Mucosa of stomach (tissue), 1 donor: Measurements from ENCODE around the gene R3HDM2.

Experiments used
- H3K27me3 ChIP-seq: one replicate; pipeline ENCODE4 v1.7.0; 2013; ENCODE audit warnings: mild to moderate bottlenecking, low read length; ENCODE audit not compliant: control insufficient read depth, insufficient read depth
- H3K36me3 ChIP-seq: one replicate; pipeline ENCODE4 v1.7.0; 2013; ENCODE audit warnings: low read length; ENCODE audit not compliant: control insufficient read depth, insufficient read depth
- H3K4me1 ChIP-seq: one replicate; pipeline ENCODE4 v1.7.0; 2013; ENCODE audit warnings: mild to moderate bottlenecking, low read length; ENCODE audit not compliant: control insufficient read depth, insufficient read depth
- H3K4me3 ChIP-seq: one replicate; pipeline ENCODE4 v1.7.0; 2013; ENCODE audit warnings: low read length
- H3K9ac ChIP-seq: one replicate; pipeline ENCODE4 v1.7.0; 2013; ENCODE audit warnings: mild to moderate bottlenecking, low read length, moderate library complexity
- H3K9me3 ChIP-seq: one replicate; pipeline ENCODE4 v1.7.0; 2013; ENCODE audit warnings: mild to moderate bottlenecking, low read length, moderate library complexity; ENCODE audit not compliant: control insufficient read depth
- donor health status: Pancreatic carcinoma.

Gene R3HDM2

DNA sequence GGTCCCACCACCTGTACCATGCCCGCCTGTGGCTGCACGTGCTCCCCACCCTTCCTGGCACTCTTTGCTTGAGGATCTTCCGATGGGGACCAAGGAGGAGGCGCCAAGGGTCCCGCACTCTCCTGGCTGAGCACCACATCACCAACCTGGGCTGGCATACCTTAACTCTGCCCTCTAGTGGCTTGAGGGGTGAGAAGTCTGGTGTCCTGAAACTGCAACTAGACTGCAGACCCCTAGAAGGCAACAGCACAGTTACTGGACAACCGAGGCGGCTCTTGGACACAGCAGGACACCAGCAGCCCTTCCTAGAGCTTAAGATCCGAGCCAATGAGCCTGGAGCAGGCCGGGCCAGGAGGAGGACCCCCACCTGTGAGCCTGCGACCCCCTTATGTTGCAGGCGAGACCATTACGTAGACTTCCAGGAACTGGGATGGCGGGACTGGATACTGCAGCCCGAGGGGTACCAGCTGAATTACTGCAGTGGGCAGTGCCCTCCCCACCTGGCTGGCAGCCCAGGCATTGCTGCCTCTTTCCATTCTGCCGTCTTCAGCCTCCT is 25.4 kb upstream of the R3HDM2 start:
- no peak overlapping the region for H3K4me3 ChIP-seq
- no peaks in the 10 kb centered on the region for H3K9me3 ChIP-seq
- H3K27me3 ChIP-seq: peaks cover 28% of the 10 kb centered on the region
- no peak overlapping the region for H3K9ac ChIP-seq
- no peaks in the 10 kb centered on the region for H3K36me3 ChIP-seq
- peaks cover 16% of the 10 kb centered on the region for H3K4me1 ChIP-seq

DNA sequence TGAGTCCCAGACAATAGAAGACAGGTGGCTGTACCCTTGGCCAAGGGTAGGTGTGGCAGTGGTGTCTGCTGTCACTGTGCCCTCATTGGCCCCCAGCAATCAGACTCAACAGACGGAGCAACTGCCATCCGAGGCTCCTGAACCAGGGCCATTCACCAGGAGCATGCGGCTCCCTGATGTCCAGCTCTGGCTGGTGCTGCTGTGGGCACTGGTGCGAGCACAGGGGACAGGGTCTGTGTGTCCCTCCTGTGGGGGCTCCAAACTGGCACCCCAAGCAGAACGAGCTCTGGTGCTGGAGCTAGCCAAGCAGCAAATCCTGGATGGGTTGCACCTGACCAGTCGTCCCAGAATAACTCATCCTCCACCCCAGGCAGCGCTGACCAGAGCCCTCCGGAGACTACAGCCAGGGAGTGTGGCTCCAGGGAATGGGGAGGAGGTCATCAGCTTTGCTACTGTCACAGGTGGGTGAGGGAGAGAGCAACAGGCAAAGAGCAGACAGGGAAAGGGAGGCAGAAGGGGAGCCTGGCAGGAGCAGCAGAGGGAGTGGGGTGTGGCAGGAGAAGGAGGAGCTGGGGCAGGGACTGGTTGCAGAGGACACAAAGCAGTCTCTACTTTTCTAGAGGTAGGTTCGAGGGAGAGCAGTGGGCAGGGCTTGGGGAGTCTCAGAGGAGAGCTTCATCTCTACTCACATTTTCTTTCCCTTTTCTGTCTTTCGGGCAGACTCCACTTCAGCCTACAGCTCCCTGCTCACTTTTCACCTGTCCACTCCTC is 24.7 kb upstream of the R3HDM2 start:
- Histone ChIP-seq H3K9me3 (no peaks in the 10 kb centered on the region), H3K4me3 (no peak overlapping the region), H3K4me1 (peaks cover 16% of the 10 kb centered on the region), H3K9ac (no peak overlapping the region), H3K36me3 (no peaks in the 10 kb centered on the region), H3K27me3 (peaks cover 21% of the 10 kb centered on the region)

DNA sequence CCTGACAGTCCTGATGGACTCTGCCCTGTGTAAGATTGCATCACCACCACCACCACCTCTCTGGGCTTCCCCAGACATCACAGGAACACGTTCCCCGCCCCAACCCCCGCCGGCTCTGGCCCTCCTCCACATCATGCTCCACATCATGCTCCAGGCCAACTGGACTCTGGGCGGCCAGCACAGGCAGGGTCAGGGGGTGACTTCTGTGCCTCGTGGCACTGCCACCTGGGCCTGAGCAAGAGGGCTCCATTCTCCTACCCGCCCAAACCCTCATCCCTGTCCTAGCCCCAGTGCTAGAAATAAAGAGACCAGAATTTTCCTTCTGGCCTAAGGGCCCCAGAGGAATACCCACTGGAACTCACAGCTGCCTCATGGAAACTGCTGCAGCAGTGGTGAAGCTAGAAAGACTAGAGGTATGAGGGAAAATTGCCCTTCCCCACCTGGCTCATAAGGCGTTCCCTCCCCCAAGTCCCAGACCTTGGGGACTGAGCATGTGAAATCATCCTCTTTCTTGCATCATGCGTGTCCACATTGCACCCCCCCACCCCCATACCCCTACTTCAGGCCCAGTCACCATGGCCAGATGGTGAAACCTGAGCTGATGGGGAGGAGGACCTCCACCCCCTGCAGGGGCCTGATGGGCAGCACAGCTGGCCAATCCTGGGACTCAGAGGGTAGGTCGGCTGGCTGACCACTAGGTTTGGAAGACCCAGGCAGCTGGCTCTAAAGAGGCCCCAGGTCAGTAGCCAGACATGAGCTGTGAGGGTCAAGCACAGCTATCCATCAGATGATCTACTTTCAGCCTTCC is 23.9 kb upstream of the R3HDM2 start, which contains the start of gene INHBE:
Gene INHBE, plus strand, starts transcription at position 742 of the 808 bp plus-strand sequence. CDS start 230 bp downstream, outside the sequence.
- no peaks in the 10 kb centered on the region for H3K9me3 ChIP-seq
- H3K4me1 ChIP-seq: peaks cover 16% of the 10 kb centered on the region
- H3K27me3 ChIP-seq: peaks cover 15% of the 10 kb centered on the region
- no peaks in the 10 kb centered on the region for H3K36me3 ChIP-seq
- no peak within 1 kb of the TSS for H3K9ac ChIP-seq
- H3K4me3 ChIP-seq: no peak within 1 kb of the TSS

DNA sequence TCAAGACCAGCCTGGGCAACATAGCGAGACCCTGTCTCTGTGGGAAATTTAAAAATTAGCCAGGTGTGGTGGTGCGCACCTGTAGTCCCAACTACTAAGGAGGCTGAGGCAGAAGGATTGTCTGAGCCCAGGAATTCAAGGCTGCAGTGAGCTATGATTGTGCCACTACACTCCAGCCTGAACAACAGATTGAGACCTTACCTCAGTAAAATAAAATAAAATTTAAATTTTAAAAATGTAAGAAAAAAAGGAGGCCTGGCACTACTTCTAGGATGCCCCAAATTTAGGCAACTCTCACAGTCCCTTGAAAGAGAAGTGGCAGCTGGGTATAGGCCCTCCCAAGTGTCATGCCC is 23.3 kb upstream of the R3HDM2 start:
- Histone ChIP-seq H3K36me3 (no peaks in the 10 kb centered on the region), H3K9ac (no peak overlapping the region), H3K27me3 (peaks cover 15% of the 10 kb centered on the region), H3K4me1 (peaks cover 13% of the 10 kb centered on the region), H3K4me3 (no peak overlapping the region), H3K9me3 (no peaks in the 10 kb centered on the region)

DNA sequence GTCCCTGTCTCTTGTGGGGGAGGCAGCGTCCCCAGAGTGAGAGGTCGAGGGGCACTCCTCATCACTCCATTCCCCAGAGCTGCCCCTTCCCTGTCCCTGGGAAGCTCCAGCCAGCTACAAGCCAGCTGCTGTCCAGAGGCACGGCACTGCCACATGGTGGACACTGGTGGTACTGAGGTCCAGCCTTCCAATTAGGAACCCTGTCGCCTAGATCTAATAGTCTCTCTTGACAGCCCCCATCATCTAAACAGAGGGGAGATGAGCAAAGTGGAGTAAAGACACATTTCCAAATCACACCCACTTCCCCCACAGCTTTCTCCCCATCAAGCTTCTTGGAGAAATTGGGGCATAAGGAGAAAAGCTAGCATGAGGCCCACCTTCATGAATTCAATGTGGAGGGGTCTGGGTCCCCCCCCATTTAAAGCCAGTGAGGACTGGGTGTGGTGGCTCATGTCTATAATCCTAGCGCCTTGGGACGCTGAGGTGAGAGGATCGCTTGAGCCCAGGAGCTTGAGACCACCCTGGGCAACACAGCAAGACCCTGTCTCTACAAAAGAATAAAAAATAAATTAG is 22.2 kb upstream of the R3HDM2 start:
- Histone ChIP-seq H3K4me1 (peaks cover 5% of the 10 kb centered on the region), H3K36me3 (no peaks in the 10 kb centered on the region), H3K27me3 (peaks cover 15% of the 10 kb centered on the region), H3K9ac (no peak overlapping the region), H3K4me3 (no peak overlapping the region), H3K9me3 (no peaks in the 10 kb centered on the region)

DNA sequence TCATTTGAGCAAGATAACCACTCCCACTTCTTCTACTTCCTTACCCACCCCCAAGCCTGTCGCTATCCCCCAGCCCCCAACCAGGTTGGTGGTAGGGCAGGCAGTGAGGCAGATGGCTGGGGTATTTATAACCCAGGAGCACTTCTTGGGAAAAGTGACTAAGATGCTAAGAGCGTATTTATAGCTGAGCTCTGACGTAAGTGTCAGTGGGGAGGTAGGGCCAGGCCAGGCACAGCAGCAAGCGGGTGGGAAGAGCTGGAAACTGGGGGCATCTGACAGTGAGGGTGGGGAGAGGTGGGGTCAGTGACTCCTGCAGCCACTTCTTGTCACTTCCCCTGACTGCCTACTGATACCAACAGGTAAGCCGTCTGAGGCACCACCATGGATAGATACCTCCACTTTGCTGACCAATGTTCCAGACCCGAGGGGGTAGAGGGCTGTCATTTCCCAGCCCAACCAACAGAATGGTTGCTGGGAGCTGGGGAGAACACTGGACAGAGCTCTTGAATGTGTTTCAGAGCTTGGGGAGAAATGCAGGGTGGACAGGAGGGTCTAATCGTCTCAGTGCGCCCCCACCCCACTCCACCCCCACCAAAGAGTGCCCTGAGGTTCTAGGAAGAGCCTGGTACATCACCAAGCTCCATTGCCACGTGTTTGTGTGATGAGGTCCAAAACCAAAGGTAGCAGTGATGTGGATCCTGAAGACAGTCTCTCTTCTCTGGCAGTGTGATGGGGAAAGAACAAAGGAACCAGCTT is 21.5 kb upstream of the R3HDM2 start:
- H3K9ac ChIP-seq: no peak overlapping the region
- H3K4me3 ChIP-seq: no peak overlapping the region
- H3K27me3 ChIP-seq: peaks cover 15% of the 10 kb centered on the region
- no peaks in the 10 kb centered on the region for H3K36me3 ChIP-seq
- no peaks in the 10 kb centered on the region for H3K9me3 ChIP-seq
- peaks cover 5% of the 10 kb centered on the region for H3K4me1 ChIP-seq

DNA sequence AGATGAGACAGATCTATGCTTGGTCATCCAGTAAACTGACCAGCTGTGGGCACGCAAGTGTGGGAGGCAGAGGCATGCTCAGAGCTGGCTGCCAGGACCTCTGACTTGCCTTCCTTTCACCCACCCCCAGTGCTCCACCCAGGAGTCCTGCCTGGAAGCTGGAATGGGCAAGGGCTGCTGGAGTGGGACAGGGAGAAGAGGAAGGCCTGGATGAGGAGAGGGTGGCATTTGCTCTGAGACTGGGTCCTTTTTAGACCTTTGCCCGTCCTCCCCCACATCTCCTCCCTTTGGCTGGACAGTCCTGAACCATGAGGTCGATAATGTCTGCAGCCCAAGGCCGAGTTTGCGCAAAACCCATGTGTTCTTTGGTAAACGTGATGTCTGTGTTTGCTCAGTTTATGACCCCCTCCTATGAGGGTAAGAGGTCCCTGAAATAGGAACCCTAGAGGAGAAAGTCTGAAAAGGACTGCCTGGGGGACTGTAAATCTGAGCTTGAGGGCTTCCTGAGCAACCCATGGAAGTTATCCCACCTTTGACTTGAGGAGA is 20.5 kb upstream of the R3HDM2 start:
- Histone ChIP-seq H3K36me3 (no peaks in the 10 kb centered on the region), H3K4me3 (no peak overlapping the region), H3K4me1 (peaks cover 5% of the 10 kb centered on the region), H3K9ac (no peak overlapping the region), H3K9me3 (no peaks in the 10 kb centered on the region), H3K27me3 (peaks cover 12% of the 10 kb centered on the region)

DNA sequence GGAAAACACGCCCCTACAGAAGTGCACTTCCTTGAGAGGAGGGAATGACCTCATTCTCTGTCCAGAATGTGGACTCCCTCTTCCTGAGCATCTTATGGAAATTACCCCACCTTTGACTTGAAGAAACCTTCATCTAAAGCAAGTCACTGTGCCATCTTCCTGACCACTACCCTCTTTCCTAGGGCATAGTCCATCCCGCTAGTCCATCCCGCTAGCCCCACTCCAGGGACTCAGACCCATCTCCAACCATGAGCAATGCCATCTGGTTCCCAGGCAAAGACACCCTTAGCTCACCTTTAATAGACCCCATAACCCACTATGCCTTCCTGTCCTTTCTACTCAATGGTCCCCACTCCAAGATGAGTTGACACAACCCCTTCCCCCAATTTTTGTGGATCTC is 19.2 kb upstream of the R3HDM2 start:
- H3K27me3 ChIP-seq: peaks cover 2% of the 10 kb centered on the region
- H3K4me3 ChIP-seq: no peak overlapping the region
- H3K9me3 ChIP-seq: no peaks in the 10 kb centered on the region
- H3K36me3 ChIP-seq: no peaks in the 10 kb centered on the region
- H3K9ac ChIP-seq: no peak overlapping the region
- no peaks in the 10 kb centered on the region for H3K4me1 ChIP-seq

DNA sequence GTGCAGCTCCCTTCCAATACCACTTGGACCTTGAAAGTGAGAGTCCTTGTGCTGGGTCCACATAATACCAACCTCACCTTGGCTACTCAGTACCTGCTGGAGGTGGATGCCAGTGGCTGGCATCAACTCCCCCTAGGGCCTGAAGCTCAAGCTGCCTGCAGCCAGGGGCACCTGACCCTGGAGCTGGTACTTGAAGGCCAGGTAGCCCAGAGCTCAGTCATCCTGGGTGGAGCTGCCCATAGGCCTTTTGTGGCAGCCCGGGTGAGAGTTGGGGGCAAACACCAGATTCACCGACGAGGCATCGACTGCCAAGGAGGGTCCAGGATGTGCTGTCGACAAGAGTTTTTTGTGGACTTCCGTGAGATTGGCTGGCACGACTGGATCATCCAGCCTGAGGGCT is 18.5 kb upstream of the R3HDM2 start:
- Histone ChIP-seq H3K9me3 (no peaks in the 10 kb centered on the region), H3K4me3 (no peak overlapping the region), H3K4me1 (no peaks in the 10 kb centered on the region), H3K9ac (no peak overlapping the region), H3K27me3 (no peaks in the 10 kb centered on the region), H3K36me3 (no peaks in the 10 kb centered on the region)

DNA sequence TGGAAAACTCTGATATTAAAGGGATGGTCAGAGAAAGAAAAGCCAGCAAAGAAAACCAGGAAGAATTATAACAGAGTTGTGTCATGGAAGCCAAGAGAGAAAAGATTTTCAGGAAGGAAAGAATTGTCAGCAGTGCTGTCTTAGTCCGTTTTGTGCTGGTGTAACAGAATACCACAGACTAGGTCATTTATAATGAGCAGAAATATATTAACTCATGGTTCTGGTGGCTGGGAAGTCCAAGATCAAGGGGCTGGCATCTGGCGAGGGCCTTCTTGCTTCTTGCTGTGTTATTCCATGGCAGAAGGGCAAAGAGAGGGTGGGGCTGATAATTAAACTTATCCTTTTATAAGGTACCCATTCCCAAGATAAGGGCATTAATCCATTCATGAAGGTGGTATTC is 17.8 kb upstream of the R3HDM2 start:
- Histone ChIP-seq H3K4me3 (no peak overlapping the region), H3K9me3 (no peaks in the 10 kb centered on the region), H3K9ac (no peak overlapping the region), H3K36me3 (no peaks in the 10 kb centered on the region), H3K4me1 (no peaks in the 10 kb centered on the region), H3K27me3 (no peaks in the 10 kb centered on the region)

DNA sequence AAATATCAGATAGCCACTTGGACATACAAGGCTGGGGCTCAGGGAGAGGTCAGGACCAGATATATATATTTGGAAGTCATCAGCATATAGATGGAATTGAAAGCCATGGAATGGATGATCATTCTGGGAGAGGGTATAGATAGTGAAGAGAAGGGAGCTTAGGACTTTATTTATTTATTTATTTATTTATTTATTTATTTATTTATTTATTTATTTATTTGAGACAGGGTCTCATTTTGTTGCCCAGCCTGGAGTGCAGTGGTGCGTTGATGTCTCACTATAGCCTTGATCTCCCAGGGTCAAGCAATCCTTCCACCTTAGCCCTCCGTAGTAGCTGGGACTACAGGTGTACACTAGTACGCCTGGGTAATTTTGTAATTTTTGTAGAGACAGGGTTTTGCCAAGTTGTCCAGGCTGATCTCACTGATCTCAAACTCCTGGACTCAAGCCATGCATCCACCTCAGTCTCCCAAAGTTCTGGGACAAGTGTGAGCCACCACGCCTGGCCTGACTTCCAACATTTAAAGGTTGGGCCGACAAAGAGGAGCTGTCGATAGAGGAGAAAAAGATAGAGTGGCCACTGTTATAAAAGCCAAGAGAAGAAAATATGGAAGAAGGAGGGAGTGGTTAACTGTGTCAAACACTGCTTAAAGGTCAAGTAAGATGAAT is 15.6 kb upstream of the R3HDM2 start:
- Histone ChIP-seq H3K27me3 (no peaks in the 10 kb centered on the region), H3K36me3 (no peaks in the 10 kb centered on the region), H3K4me3 (no peak overlapping the region), H3K9me3 (no peaks in the 10 kb centered on the region), H3K4me1 (no peaks in the 10 kb centered on the region), H3K9ac (no peak overlapping the region)
